Endothelial cell of umbilical vein (primary cell): ENCODE data around the gene CKAP5. TPM values are rescaled to one million over a fixed set of nuclear protein-coding genes. Genes with fewer than 3 reads are reported as not detected.

Source experiments
- BruUV-seq: library from RNA; stranded (reverse); fragments of 400-500 nt; replicated peaks from 2 replicates; lab custom pipeline; 2021; lab: Mats Ljungman, UMichigan
- CTCF ChIA-PET: fragments of 300-600, 350-600 bp; sonication (Branson Sonifier 250); formaldehyde crosslinking; loops from one replicate; lab custom pipeline; 2021; ENCODE audit warnings: antibody characterized with exemption, inconsistent platforms; lab: Charles Lee
- POLR2A ChIA-PET: fragments of 300-600, 350-600 bp; sonication (Branson Sonifier 250); formaldehyde crosslinking; loops from one replicate; lab custom pipeline; 2021; ENCODE audit warnings: antibody characterized with exemption, inconsistent platforms; lab: Charles Lee
- DNase-seq: peaks from one replicate; pipeline ENCODE4 v3.0.0-alpha.2; 2011; ENCODE audit warnings: low read depth, low spot score
- FAIRE-seq: peaks from 2 replicates; lab custom pipeline; 2011; peaks lifted over from hg19 to GRCh38; lab: Jason Lieb, UNC
- H2AFZ ChIP-seq: 2 replicates; pipeline ENCODE4 v1.6.0; 2012; ENCODE audit warnings: low read depth, low read length, control low read depth, inconsistent platforms
- H3K27ac ChIP-seq: 2 replicates; pipeline ENCODE4 v1.5.1; 2011; ENCODE audit warnings: low read depth, mild to moderate bottlenecking, control low read depth, low read length, moderate library complexity; ENCODE audit not compliant: insufficient read depth
- H3K27me3 ChIP-seq, 2 experiments: 2 replicates each; pipeline versions ENCODE4 v1.6.0 to v1.6.1; 2011; ENCODE audit warnings: low read length in 2 of 2, mixed read lengths in 1 of 2; ENCODE audit not compliant: control insufficient read depth in 2 of 2, insufficient read depth in 2 of 2
- H3K36me3 ChIP-seq, 2 experiments: 2 replicates in 1 of 2; 3 replicates in 1 of 2; pipeline ENCODE4 v1.5.1; 2011; ENCODE audit warnings: low read length in 2 of 2, mild to moderate bottlenecking in 1 of 2, moderate library complexity in 1 of 2; ENCODE audit not compliant: control insufficient read depth in 2 of 2, insufficient read depth in 2 of 2; ENCODE audit errors: extremely low read depth in 1 of 2
- H3K4me1 ChIP-seq: 3 replicates; pipeline ENCODE4 v1.5.1; 2011; ENCODE audit warnings: mild to moderate bottlenecking, low read length; ENCODE audit not compliant: control insufficient read depth, insufficient read depth; ENCODE audit errors: extremely low read depth
- H3K4me2 ChIP-seq: 2 replicates; pipeline ENCODE4 v1.6.1; 2011; ENCODE audit warnings: low read length, control low read depth, mixed read lengths; ENCODE audit not compliant: insufficient read depth
- H3K4me3 ChIP-seq, 3 experiments: fragments of 200-600 bp in 1 of 3; sonication (generic), shearing (Covaris generic) in 1 of 3; replicated peaks in 1 of 3; 2 replicates each; pipeline ENCODE4 v1.5.1; 2011 to 2016; ENCODE audit warnings: control low read depth in 3 of 3, low read length in 3 of 3, mild to moderate bottlenecking in 2 of 3, inconsistent platforms in 1 of 3, low read depth in 1 of 3, moderate library complexity in 1 of 3; ENCODE audit not compliant: insufficient read depth in 1 of 3
- H3K79me2 ChIP-seq: 2 replicates; pipeline ENCODE4 v1.6.0; 2012; ENCODE audit warnings: low read length, inconsistent platforms; ENCODE audit not compliant: control insufficient read depth, insufficient read depth
- H3K9ac ChIP-seq: replicated peaks from 2 replicates; pipeline ENCODE3; 2011; ENCODE audit warnings: low read length, control low read depth; ENCODE audit not compliant: insufficient read depth; ENCODE audit errors: extremely low read depth
- H3K9me1 ChIP-seq: replicated peaks from 3 replicates; pipeline ENCODE4 v1.6.0; 2011; ENCODE audit warnings: mild to moderate bottlenecking, low read length; ENCODE audit not compliant: control insufficient read depth, insufficient read depth; ENCODE audit errors: extremely low read depth
- H3K9me3 ChIP-seq: replicated peaks from 2 replicates; pipeline ENCODE4 v1.5.1; 2012; ENCODE audit warnings: low read length, inconsistent platforms; ENCODE audit not compliant: control insufficient read depth, insufficient read depth
- H4K20me1 ChIP-seq: replicated peaks from 2 replicates; pipeline ENCODE3; 2011; ENCODE audit warnings: mild to moderate bottlenecking, low read length; ENCODE audit not compliant: control insufficient read depth, insufficient read depth; ENCODE audit errors: extremely low read depth
- CTCF ChIP-seq, 2 donors: IDR thresholded peaks; 1 replicate in 1 of 2; 2 replicates in 1 of 2; pipeline ENCODE4 v1.5.1; 2011; ENCODE audit warnings: low read length in 2 of 2, mild to moderate bottlenecking in 2 of 2, moderate library complexity in 2 of 2, control low read depth in 1 of 2, inconsistent platforms in 1 of 2, low read depth in 1 of 2; ENCODE audit not compliant: insufficient read depth in 1 of 2; ENCODE audit errors: extremely low read depth in 1 of 2
- EZH2 ChIP-seq: IDR thresholded peaks from 2 replicates; pipeline ENCODE4 v1.6.1; 2012; ENCODE audit warnings: borderline replicate concordance, low read depth, mild to moderate bottlenecking, moderate library complexity, low read length, inconsistent platforms; ENCODE audit not compliant: severe bottlenecking
- FOS ChIP-seq: IDR thresholded peaks from 2 replicates; pipeline ENCODE4 v1.6.1; 2011; ENCODE audit warnings: mild to moderate bottlenecking, low read length, moderate library complexity, borderline replicate concordance; ENCODE audit not compliant: insufficient read depth
- GATA2 ChIP-seq: IDR thresholded peaks from 2 replicates; pipeline ENCODE4 v1.7.0; 2011; ENCODE audit warnings: low read depth, mild to moderate bottlenecking, moderate library complexity, mixed read lengths, low read length; ENCODE audit not compliant: insufficient read length, insufficient read depth
- JUN ChIP-seq: IDR thresholded peaks from 2 replicates; pipeline ENCODE4 v1.6.1; 2011; ENCODE audit warnings: borderline replicate concordance, low read depth; ENCODE audit not compliant: insufficient read length, insufficient read depth
- MYC ChIP-seq: IDR thresholded peaks from one replicate; pipeline ENCODE4 v1.6.1; 2011; ENCODE audit warnings: mild to moderate bottlenecking, low read depth, low read length
- POLR2A ChIP-seq: IDR thresholded peaks from 2 replicates; pipeline ENCODE4 v1.6.1; 2012; ENCODE audit warnings: low read depth, mild to moderate bottlenecking, control low read depth, low read length
- POLR2AphosphoS5 ChIP-seq: IDR thresholded peaks from 2 replicates; pipeline ENCODE4 v1.6.1; 2012; ENCODE audit warnings: low read depth, mild to moderate bottlenecking, control low read depth, low read length, moderate library complexity; ENCODE audit not compliant: insufficient read depth
- dilution Hi-C: fragments of 300-500 bp; cut with MboI; formaldehyde crosslinking; loops from one replicate; pipeline ENCODE4 v1.15.0; 2019; ENCODE audit warnings: low sequenced_read_pairs; ENCODE audit not compliant: extremely low pct_ligation_motif_present
- intact Hi-C: fragments of 100-400 bp; cut with micrococcal nuclease; formaldehyde crosslinking; loops from one replicate; pipeline ENCODE4 v1.10.0; 2022
- polyA plus RNA-seq, 4 experiments: library from polyadenylated mRNA; depleted of rRNA in 3 of 4; stranded (reverse) in 3 of 4; unstranded in 1 of 4; fragments of >200 nt; gene quantifications; 2 replicates each; pipeline versions ENCODE4 v1.2.1 to v1.2.3, GENCODE V29; 2011 to 2012; ENCODE audit warnings: missing spikeins in 1 of 4
- total RNA-seq: library from RNA; stranded (reverse); gene quantifications from 2 replicates; pipeline ENCODE4 v1.2.3, GENCODE V29; 2021
- TF ChIP-seq, protein P1 (sequence below): IDR thresholded peaks from 2 replicates; pipeline ENCODE4 v1.6.1; 2011; ENCODE audit not compliant: insufficient read depth, insufficient read length

CKAP5 gene
- total and polyA plus RNA-seq, 2 donors (not counting 3 experiments of a cell fraction or from before 2014, with no cell fraction given), result 47.4 to 138 TPM

DNA sequence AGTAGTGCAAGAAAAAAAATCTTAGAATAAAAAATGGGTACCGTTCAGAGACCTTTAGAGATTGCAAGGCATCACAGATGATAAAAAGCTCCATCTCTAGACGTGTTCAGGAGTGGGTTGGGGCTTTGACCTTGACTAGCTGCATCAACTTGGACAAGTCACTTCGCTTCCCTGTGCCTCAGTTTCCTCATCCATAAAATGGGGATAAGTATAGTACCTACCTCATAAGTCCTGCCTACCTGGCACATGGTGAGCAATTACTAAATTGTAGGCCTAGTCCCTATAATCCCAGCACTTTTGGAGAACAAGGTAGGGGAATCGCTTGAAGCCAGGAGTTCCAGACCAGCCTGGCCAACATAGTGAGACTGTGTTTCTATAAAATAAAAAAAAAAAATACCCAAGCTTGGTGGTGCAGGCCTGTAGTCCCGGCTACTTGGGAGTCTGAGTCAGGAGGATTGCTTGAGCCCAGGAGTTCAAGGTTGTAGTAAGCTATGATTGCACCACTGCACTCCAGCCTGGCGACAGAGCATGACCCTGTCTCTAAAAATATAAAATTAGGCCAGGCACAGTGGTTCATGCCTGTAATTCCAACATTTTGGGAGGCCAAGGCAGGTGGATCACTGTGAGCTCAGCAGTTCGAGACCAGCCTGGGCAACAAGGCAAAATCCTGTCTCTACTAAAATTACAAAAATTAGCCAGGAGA is 133.1 kb downstream of the CKAP5 start:
- no peak overlapping the region for H3K4me2 ChIP-seq
- BruUV-seq, result no TSS peak
- H3K27me3 ChIP-seq, result no peaks in the 10 kb centered on the region
- TF ChIP-seq MYC (no peak), POLR2AphosphoS5 (no peak), JUN (no peak)
- no peak overlapping the region for H2AFZ ChIP-seq
- FAIRE-seq, result peak; percentile 35
- ChIA-PET CTCF (interaction anchor here (1.2 kb wide), 1 partner anchor 29 kb away, joined by 3 read pairs; no protein-coding TSS in a partner anchor), POLR2A (no interaction called here)
- no peaks in the 10 kb centered on the region for H3K79me2 ChIP-seq
- H3K4me3 ChIP-seq, result no peak overlapping the region
- no peaks in the 10 kb centered on the region for H4K20me1 ChIP-seq
- no peak for DNase-seq
- dilution Hi-C loops (no loop called here), intact Hi-C loops (no loop called here)
- no peaks in the 10 kb centered on the region for H3K9me3 ChIP-seq
- no peaks in the 10 kb centered on the region for H3K9me1 ChIP-seq
- no peaks in the 10 kb centered on the region for H3K36me3 ChIP-seq
- H3K9ac ChIP-seq, result no peak overlapping the region
- H3K4me1 ChIP-seq, result peaks cover 4% of the 10 kb centered on the region
- H3K27ac ChIP-seq, result no peak overlapping the region

DNA sequence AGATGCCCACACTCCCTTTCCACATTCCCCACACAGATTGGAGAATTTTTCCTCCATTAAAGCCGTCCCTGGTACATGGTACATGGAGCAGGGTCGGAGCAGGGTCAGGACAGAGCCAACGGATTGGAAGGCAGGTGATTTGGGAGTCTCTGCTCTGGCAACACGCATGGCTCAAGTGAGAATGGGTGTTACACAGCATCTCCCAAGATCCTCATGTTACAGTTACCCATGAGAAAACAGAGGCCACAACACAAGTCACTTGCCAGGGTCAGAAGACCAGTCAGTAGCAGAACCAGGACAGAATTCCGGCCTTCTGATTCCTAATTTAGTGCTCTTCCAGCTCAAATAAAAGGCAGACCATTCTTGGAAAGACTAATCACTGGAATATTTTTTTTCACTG is 134.8 kb downstream of the CKAP5 start:
- CTCF ChIA-PET, result no interaction called here
- peaks cover 3% of the 10 kb centered on the region for H3K4me1 ChIP-seq
- no peak for TF ChIP-seq FOS
- no peak for TF ChIP-seq JUN
- TF ChIP-seq, protein P1, sequence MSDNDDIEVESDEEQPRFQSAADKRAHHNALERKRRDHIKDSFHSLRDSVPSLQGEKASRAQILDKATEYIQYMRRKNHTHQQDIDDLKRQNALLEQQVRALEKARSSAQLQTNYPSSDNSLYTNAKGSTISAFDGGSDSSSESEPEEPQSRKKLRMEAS, result no peak
- TF ChIP-seq CTCF (IDR thresholded peaks at IDR 0.05; ENCODE audit: extremely low read depth in 1 of 2, insufficient read depth in 1 of 2, low read depth in 1 of 2, low read length in 2 of 2), result no peak
- no peak for TF ChIP-seq POLR2A
- TF ChIP-seq MYC, result no peak
- no peak for TF ChIP-seq POLR2AphosphoS5
- TF ChIP-seq EZH2, result no peak
- no peak for TF ChIP-seq GATA2
- H3K9me1 ChIP-seq, result no peaks in the 10 kb centered on the region
- H3K79me2 ChIP-seq, result no peaks in the 10 kb centered on the region
- DNase-seq, result no peak
- H3K27me3 ChIP-seq, result no peaks in the 10 kb centered on the region
- no peak overlapping the region for H3K9ac ChIP-seq
- POLR2A ChIA-PET, result interaction anchor here (0.7 kb wide), 1 partner anchor 62 kb away, joined by 3 read pairs; no protein-coding TSS in a partner anchor
- intact Hi-C loops (no loop called here), dilution Hi-C loops (no loop called here)
- H3K4me2 ChIP-seq, result no peak overlapping the region
- H2AFZ ChIP-seq, result no peak overlapping the region
- H3K9me3 ChIP-seq, result no peaks in the 10 kb centered on the region
- no peak overlapping the region for H3K27ac ChIP-seq
- no peaks in the 10 kb centered on the region for H4K20me1 ChIP-seq
- BruUV-seq, result no TSS peak
- FAIRE-seq, result no peak
- peaks cover 0 to 5% of the 10 kb centered on the region in 2 experiments for H3K36me3 ChIP-seq
- no peak overlapping the region for H3K4me3 ChIP-seq
